Stimulated activated CD8-positive, alpha-beta memory T cell treated with anti-CD3 and anti-CD28 coated beads, Interleukin-4, amount 100 ng/mL, for 48 hours (primary cell): ENCODE measurements around the gene ZNF296.

Experiments used
- DNase-seq: peaks from one replicate; pipeline ENCODE4 v3.0.0-alpha.2; 2020

ZNF296 gene

DNA sequence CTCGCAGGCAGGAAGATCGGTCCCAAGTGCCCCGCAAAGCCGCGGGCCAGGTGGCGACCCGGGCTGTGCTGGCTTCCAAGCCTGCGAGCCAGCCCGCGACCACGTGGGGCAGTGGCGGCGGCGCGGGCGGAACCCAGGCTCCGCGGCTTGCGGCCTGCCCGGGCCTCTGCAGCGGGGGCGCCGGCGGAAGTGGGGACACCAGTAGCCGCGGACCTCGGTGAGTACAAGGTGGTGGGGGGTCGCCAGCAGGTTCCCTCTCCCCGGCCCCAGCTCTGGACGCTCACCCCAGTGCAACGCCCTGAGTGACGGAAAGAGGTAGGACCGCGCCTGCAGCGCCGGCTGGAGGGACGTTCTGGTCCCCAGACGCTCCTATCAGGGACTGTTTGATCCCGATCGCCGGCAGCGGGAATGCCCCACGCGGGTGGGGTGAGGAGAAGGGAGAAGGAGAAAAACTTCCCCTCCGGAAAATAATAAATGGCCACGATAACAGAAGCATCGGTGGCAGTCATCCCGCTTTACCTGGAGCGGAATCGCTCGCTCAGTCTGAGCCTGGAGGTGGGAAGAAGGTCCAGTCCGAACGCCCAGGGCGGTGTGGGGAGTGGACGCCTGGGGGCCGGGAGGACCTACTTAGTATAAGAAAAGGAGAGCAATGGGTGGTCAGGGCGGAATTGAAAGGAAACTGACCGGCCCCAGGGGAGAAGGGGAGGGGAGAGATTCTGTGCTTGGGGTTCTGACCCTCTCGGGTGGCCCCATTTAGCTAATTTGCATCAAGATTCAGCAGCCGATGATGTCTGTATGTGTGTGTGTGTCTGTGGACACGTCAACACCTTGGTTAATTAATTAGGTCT is 3.0 kb upstream of the ZNF296 start, which contains the start of gene GEMIN7:
GEMIN7 (plus strand) TSS at position 198 of the 848 bp plus-strand sequence. CDS start 10,855 bp downstream, outside the sequence.
- peak; percentile 88 for DNase-seq

DNA sequence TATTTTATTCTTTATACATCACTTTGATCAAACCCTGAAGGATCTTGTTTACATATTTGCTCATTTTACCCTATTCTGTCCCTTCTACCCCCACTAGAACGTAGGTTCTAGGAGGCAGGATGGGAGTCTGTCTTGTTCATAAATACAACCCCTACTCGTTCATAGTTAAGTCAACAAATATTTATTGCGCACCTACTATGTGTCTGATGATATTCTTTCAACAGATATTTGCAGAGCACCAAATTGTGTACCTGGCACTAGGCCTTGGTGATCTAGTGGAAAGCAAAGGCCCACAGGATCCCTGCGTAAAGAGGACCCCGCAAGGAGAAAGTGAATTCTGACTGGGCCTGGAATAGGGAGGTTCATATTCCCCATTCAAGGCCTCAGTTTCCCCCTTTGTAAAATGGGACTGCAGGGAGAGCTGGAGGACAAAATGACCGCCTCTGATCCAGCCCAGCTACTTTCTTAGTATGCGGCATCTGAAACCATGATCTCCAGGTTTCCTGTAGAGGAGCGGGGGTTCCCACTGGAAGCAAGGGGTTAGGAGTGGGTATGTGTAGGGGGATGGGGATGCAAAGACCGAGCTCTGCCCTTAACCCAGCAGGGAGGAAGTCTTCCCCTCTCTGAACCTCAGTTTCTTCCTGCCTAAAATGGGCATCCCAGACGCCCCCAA is 2.2 kb upstream of the ZNF296 start:
- no peak for DNase-seq

DNA sequence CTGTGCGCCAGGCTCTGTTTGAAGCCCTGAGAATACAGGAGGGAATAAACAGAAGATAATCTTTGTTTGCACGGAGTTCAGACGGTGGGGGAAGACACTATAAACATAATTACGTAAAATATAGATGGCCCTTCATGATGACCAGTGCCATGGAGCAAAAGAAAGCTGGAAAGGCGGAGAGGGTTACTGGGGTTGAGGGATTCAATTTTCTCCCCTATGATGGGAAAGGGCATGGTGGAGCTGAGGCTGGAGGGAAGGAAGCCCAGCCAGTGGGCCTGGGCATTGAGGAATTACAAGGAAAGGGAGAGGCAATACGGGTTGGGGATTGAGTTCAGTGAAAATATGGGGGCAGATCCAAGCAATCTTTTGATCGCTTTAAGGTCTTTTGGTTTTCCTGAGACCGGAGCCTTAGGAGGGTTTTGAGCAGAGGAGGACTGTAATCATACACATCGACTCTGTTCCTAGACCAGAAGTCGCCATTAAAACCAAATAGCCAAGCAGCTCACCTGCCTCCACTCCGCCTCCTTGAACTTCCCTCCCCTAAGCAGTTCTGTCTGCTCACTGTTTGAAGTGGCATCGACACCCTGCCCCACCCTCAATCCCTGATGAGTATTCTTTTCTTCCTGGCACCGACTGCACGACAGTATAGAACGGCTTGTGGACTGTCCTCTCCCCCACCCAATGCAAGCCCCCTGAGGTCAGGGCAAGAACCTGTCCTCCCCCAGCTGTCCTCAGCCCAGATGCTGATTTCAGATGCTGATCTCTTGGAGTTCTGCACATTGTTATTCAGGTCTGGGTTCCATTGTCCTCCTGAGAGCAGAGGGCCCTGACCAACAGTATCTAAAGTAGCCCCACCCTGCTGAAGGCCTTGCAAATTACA is 813 bp upstream of the ZNF296 start:
- no peak for DNase-seq

DNA sequence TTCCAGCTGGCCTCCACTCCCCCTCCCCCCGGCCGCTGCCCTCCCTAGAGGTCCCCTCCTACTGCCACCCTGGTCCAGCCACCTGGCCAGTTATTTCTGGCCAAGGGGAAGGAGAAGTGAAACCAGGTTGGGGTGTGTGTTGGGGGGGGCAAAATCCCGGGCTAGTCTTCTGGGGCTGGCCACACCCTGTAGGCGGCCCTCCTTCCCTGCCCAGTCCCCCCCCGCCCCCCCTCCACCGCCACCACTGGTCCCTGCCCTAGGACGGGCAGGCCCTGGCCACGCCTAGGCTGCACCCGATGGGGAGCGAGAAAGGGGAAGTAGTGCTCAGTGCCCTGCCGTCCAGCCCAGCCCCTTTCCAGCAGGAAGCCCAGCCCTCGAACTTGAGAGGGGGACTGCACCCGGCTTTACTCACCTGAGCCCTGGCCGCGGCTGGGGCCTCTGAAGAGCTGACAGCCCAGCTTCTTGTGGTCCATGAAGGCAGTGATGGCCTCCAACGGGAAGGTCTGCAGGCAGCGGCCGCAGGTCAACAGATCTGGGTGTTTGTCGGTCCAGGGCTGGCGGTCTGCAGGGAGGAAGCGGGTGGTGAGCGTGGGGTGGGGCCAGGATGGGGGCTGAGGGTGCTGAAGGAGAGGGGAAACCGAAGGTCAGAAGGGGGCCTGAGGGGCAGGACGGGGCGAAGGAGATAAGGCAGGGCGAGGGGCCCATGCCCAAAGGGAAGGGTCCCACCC is 813 bp downstream of the ZNF296 start:
- peak; percentile 62 for DNase-seq

DNA sequence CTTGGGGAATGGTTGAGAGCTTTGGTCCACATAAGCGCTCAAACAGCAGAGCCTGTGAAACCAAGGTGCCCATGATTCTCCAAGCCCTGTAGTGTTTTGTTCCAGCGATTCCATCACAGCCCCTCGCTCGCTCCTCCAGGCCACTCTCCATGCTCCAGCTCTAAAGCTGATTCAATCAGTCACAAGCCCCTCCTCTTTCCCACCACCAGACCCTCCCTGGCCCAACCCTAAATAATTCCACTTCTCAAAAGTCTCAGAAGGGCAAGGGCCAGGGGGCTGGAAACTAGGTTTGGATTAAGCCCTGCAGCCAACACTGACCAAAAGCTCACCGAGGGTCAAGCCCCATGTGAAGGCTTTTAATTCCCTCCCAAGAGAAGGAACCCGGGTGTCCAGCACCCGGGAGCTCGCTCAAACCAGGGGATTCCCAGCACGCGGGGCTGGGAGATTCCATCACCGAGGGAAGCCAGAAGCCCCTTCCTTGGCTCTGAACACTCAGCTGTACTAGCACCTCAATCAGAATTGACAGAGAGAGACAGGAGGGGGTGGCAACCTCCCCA is 1.5 kb downstream of the ZNF296 start:
- no peak for DNase-seq

DNA sequence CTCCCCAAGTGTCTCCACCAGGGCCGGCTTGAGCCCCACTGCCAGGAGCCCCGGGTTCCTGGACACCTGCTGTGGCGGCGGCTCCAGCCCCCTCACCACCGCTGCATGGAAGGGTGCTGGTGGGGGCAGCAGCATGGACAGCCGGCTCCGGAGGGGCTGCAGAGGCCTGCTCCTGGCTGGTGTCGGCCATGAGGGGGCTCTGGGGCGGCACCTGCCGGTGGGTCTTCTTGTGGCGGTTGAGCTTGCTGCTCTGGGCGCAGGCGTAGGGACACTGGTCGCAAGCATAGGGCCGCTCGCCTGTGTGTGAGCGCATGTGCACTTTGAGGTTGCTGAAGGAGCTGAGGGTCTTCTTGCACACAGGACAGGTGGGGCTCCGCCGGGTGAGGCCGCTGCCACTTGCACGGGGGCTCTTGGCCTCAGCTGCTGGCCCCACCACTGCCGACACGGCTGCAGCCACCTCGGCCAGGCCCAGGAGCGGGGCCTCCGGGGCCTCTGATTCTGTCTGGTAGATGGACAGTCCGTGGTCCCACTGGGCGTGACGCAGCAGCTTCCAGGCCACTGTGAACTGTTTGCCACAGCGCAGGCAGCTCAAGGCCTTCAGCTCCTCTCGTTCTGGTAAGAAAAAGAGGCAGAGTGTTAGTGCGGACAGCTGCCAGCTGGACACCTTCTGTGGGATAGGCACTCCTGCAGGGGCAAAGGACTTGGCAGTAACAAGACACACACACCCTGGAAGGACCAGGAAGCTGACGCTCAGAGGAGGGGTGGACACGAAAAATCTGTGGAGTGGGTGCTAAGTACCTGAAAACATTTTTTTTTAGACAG is 4.1 kb downstream of the ZNF296 start:
- DNase-seq: no peak

DNA sequence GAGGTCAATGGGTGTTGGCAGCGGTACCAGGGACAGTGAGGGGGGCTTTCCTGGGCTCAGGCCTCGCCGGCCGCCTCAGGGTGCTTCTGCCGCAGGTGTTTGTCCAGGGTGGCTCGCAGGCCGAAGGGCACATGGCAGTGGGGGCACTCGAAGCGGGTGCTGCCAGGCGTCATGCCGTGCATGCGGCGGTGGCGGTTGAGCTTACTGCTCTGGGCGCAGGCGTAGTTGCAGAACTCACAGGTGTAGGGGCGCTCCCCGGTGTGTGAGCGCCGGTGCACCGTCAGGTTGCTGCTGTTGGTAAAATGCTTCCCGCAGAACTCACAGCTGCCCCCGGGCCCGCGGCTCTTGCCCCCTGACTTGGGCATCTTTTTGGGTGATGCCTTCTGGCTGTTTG is 4.7 kb downstream of the ZNF296 start:
- no peak for DNase-seq

DNA sequence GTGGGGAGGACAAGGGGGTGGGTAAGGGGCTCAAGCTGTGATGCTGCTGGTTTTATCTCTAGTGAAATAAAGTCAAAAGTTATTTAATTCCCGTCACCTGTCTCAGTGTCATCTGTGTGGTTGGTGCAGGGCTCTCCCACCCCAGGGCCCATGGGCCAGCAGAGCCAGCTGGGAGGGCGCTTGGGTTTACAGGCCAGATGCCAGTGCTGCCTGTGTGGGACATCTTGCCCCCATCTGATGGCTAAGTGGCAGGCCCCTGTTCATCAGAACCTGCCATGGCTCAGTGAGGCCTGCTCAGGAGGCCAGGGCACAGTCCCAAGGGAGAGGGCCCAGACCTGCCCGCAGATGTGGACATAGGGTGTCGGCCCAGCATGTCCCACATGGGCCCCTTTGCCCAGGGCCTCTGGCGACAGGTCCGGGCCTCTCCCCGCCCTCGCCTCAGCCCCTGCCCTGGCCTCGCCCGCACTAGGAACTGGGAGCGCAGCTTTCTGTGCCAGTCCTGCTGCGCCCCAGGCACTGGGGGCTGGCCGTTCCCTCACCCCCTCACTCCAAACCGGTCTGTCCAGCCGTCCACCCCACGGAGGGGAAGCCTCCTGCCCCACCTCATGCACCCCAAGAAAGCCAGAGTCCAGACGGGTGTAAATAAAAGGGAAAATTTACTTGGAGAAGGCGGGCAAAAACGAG is 5.3 kb downstream of the ZNF296 start:
- DNase-seq: no peak

DNA sequence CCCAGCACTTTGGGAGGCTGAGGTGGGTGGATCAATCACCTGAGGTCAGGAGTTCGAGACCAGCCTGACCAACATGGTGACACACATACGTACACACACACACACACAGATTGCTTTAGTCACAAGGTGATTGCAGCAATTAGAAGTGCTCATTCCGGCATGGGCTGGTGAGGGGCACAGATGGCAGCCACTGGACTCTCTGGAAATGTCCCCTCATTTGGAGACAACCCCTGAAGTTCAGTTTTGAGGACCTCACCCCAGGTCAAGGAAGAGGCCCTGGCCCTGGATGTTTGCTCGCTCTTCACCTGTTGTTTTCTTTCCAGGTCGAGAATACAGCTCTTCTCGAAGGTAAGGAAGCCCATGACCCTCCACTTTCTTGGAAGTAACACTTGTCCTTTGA is 6.1 kb downstream of the ZNF296 start:
- no peak for DNase-seq

DNA sequence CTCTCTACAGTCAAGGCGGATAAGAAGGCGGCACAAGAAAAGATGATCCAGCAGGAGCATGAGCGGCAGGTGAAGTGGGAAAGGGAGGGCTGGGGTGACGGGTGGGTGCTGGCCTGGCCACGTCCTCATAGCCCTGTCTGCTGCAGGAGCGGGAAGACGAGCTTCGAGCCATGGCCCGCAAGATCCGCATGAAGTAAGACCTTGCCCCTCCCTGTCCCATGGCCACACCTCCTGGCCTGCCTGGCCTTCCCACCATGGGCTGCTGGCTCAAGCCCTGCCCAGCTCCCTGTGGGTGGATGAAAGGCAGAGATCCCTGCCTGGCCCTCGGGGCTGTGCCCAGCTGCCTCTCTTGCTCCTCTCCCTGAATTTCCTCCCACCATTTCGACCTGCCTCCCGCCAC is 7.2 kb downstream of the ZNF296 start:
- no peak for DNase-seq

DNA sequence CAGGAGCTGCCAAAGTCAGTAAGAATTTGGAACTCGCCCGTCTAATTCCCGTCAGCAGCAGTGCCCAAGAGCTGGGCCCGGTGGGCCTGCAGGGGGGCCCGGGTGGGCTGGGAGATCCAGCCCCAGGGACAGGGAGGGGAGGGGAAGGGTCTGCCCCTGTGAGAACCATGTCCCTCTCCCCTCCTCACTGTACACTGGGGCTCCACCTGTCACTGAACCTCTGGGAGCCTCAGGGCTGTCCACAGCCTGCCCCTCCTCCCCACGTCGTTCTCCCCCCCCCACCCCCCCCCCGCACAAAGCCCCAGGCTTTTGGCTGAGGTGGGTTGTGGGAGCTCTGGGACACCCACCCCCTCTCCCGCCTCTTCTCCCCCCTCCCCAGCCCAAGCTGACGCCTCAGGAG is 8.2 kb downstream of the ZNF296 start:
- no peak for DNase-seq

DNA sequence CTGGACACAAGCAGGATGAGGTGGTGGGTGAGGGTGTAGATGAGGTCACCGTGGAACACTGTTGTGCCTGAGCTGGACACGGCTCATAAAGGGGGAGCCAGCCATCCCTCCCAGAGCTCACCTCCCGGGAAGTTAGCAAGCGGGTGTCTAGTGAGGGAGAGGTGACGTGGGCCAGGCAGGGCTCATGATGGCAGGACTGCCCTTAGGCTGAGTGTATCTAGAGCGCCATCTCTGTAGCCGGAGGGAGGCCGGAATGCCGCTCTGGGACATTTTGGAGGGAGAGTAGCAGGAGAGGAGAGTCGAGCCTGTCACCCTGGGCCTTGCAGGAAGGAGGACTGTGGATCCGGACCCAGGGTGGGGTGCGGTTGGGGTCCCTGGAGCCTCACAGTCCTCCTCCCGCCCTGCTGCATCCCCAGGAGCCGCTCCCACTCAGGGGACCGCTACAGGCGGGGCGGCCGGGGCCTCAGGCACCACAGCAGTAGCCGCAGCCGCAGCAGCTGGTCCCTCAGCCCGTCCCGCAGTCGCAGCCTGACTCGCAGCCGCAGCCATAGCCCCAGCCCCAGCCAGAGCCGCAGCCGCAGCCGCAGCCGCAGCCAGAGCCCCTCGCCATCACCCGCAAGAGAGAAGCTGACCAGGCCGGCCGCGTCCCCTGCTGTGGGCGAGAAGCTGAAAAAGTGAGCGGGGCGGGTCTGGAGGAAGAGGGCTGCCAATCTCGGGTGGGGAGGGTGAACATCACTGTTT is 9.2 kb downstream of the ZNF296 start:
- no peak for DNase-seq

DNA sequence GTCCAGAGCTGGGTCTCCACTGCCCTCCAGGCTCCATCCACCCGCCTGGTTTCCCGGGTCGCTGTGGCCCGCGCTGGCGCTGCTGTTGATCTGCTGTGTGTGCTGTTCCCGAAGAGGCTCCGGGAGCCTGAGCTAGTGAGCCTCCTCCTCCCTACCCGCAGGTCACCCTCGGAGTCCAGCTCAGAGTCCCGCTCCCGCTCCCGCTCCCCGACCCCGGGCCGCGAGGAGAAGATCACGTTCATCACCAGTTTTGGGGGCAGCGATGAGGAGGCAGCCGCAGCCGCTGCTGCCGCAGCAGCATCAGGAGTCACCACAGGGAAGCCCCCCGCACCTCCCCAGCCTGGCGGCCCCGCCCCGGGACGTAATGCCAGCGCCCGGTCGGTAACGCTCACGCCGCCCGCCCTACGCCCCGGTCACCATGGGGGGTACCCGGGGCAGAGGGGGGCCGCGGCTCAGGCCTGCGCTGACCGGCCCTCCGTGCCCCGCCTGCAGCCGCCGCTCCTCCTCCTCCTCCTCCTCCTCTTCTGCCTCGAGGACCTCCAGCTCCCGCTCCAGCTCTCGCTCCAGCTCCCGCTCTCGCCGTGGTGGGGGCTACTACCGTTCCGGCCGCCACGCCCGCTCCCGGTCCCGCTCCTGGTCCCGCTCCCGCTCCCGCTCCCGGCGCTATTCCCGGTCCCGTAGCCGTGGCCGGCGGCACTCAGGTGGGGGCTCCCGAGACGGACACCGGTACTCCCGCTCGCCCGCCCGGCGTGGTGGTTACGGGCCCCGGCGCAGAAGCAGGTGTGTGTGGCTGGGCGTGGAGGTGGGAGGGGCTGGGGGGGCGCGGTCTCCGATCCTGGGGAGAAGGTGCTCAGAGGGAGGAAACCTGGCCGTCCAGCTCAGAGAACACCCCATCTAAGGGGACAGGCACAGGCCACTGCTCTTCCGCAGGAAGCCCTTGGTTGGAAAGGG is 12.2 kb downstream of the ZNF296 start:
- DNase-seq: no peak

DNA sequence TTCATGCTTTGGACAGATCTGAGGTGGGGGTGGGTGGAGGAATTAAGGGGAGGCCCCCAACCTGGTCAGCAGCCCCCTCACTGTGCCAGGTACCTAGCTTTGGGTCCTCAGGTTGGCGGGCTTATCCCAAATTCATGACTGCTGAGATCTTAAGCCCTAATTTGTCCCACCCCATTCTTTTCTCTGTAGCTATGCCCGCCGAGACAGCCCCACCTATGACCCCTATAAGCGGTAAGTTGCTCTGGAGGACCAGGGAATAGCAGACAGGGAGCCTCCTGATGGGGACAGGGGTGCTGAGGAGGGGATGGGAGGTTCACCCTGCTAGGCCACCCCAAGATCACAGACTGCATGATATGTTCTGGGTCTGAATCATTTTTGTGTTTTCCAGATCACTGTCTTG is 14.3 kb downstream of the ZNF296 start:
- DNase-seq: no peak

DNA sequence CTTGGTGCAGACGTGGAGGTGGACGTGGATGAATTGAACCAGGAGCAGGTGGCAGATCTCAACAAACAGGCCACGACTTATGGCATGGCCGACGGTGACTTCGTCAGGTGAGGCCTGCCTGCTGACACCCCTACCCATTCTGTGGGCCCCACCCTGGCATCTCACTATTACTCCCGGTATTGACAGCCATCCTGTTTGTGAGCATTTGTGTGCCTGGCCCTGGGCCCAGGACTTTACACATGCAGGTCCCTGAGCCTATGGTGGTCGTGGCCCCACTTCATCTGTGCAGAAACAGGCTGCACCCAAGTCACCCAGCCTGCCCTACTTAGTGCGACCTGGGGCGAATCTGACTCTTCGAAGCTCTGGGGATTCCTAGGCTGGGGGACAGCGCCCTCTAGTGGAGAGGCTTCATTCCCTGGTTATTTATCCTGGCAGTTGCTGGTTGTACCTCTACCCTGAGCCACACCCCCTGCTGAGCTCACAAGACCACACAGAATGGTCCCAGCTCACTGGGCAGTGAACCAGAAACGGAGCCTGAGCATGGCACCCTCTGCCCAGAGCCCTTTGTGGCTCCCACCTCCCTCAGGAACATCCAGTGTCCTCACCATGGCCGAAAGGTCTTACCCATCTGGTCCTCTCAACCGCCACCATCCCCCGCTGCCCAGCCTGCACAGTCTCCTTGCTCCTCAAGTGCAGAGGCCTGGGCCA is 16.9 kb downstream of the ZNF296 start:
- peak; percentile 93 for DNase-seq

DNA sequence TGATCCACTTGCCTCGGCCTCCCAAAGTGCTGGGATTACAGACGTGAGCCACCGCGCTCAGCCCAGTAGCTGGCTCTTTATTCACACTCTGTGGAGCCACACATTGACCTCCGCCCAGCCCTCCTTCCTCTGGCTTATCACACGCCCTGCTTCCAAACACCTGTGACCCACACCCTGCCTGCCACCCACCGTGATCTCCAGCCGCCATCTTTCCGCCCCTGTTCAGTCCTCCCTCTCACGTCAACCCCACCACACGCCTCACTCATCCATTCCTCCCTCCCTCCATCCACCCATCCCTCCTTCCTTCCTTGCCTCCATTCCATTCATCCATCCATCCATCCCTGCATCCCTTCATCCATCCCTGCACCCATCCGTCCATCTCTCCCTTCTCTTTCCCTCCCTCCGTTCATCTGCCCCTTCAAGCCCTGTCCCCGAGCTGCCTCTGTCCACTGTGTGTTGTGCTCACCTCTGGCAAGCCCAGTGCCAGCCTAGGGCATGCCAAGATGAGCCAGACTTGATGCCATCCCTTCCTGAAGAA is 17.6 kb downstream of the ZNF296 start:
- no peak for DNase-seq

DNA sequence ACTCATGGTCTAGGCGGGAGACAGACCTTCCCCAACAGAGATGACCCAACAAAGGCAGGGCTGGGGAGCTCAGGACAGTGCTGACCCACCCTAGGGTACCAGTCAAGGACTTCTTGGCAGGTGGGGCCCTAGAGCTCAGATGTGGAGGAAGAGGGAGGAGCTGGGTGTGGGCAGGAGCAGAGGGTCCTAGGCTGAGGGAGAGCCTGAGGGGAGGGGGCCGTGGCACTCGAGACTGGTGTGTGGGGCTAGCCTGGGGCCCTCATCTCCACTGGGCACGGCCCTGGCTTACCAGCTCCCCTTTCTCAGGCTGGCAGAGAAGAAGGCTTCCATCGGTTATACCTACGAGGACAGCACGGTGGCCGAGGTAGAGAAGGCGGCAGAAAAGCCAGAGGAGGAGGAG is 18.8 kb downstream of the ZNF296 start:
- no peak for DNase-seq

DNA sequence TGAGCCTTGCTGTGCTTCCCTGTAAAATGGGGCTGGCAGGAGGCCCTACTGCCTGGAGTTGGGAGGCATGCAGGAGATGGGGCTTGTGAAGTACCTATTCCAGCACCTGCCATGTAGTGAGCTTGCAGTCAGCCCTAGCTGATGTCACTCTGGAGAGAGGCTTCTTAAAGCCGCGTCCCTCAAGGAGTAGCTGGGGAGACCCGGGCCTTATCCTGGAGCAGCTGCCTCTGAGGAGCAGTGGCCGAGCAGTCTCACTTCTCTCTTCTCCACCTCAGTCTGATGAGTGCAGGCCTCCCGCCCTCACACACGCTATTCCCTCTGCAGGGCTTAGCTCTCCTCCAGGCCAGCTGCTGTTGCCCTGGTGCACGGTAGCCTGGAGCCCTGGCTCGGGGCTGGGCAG is 19.4 kb downstream of the ZNF296 start:
- DNase-seq: no peak
